HepG2 (cell line): ENCODE measurements around the gene TSEN54. TPM values are rescaled to one million over a fixed set of nuclear protein-coding genes. Genes with fewer than 3 reads are reported as not detected.
A peak's percentile ranks its signal among the peaks of the same experiment; 100 is the strongest.

ENCODE experiments used
- FOXK2 ChIP-seq: fragments of 450-650 bp; IDR thresholded peaks from 2 replicates; pipeline ENCODE4 v1.6.1; 2016
- KAT8 ChIP-seq: IDR thresholded peaks from 2 replicates; pipeline ENCODE4 v1.6.1; 2016; ENCODE audit warnings: missing genetic modification reagents, missing compliant biosample characterization
- KLF16 ChIP-seq, 2 experiments: sonication (generic) in 1 of 2; formaldehyde crosslinking in 1 of 2; IDR thresholded peaks; 2 replicates each; pipeline versions ENCODE4 v1.6.1 to v1.8.0; 2016 to 2023; ENCODE audit warnings: missing genetic modification reagents in 2 of 2, missing compliant biosample characterization in 1 of 2
- KMT2B ChIP-seq: IDR thresholded peaks from 2 replicates; pipeline ENCODE4 v1.6.1; 2016; ENCODE audit warnings: missing genetic modification reagents, missing compliant biosample characterization
- MEIS1 ChIP-seq: sonication (generic); formaldehyde crosslinking; IDR thresholded peaks from 2 replicates; pipeline ENCODE4 v1.9.0; 2021; ENCODE audit warnings: mild to moderate bottlenecking, missing genetic modification reagents, moderate library complexity, borderline replicate concordance
- RXRA ChIP-seq: sonication (generic); formaldehyde crosslinking; IDR thresholded peaks from 2 replicates; pipeline ENCODE4 v1.5.1; 2020; ENCODE audit warnings: missing genetic modification reagents
- SALL1 ChIP-seq: sonication (generic); formaldehyde crosslinking; IDR thresholded peaks from 2 replicates; pipeline ENCODE4 v1.8.0; 2022; ENCODE audit warnings: mild to moderate bottlenecking, missing genetic modification reagents
- SOX6 ChIP-seq, 2 experiments: fragments of 450-650 bp in 1 of 2; sonication (generic) in 1 of 2; formaldehyde crosslinking in 1 of 2; IDR thresholded peaks; 2 replicates each; pipeline versions ENCODE4 v1.4.0 to v1.6.1; 2017 to 2020; ENCODE audit warnings: antibody characterized with exemption in 1 of 2, mild to moderate bottlenecking in 1 of 2, missing genetic modification reagents in 1 of 2
- ZBTB7B ChIP-seq: sonication (generic); formaldehyde crosslinking; IDR thresholded peaks from 2 replicates; pipeline ENCODE4 v1.4.0; 2020; ENCODE audit warnings: missing genetic modification reagents
- ZNF3 ChIP-seq: IDR thresholded peaks from 2 replicates; pipeline ENCODE4 v1.7.0; 2017; ENCODE audit warnings: inconsistent platforms
- ZNF496 ChIP-seq: sonication (generic); formaldehyde crosslinking; IDR thresholded peaks from 2 replicates; pipeline ENCODE4 v1.8.1; 2023; ENCODE audit warnings: mild to moderate bottlenecking, moderate library complexity, missing genetic modification reagents; ENCODE audit not compliant: insufficient replicate concordance
- ZNF501 ChIP-seq: sonication (generic); formaldehyde crosslinking; IDR thresholded peaks from 2 replicates; pipeline ENCODE4 v1.5.1; 2020; ENCODE audit warnings: mild to moderate bottlenecking, moderate library complexity, missing genetic modification reagents
- polyA plus RNA-seq, 8 experiments: library from polyadenylated mRNA; depleted of rRNA in 3 of 8; stranded (reverse) in 7 of 8; unstranded in 1 of 8; fragments of >200 nt; fragmentation: Illumina TruSeq in 4 of 8; extraction: Trizol in 4 of 8; gene quantifications; 2 replicates each; pipeline versions ENCODE4 v1.2.1 to v1.2.3, GENCODE V29; 2011 to 2016; ENCODE audit warnings: low read depth in 4 of 8, missing spikeins in 1 of 8, mixed read lengths in 1 of 8; ENCODE audit not compliant: insufficient read depth in 1 of 8
- total RNA-seq, 5 experiments: library from RNA; depleted of rRNA; stranded (reverse); fragments of >200 nt; fragmentation: Illumina TruSeq; extraction: Trizol; gene quantifications; 2 replicates each; pipeline ENCODE4 v1.2.3, GENCODE V29; 2016; ENCODE audit warnings: low read depth in 1 of 5
- TF ChIP-seq, protein P1 (sequence below): IDR thresholded peaks from 2 replicates; pipeline ENCODE4 v1.6.1; 2016; ENCODE audit warnings: low read depth, control low read depth
- TF ChIP-seq, protein P2 (sequence below): IDR thresholded peaks from 2 replicates; pipeline ENCODE4 v1.6.1; 2016; ENCODE audit warnings: low read depth, missing genetic modification reagents, missing compliant biosample characterization
- TF ChIP-seq, protein P3 (sequence below): sonication (generic); formaldehyde crosslinking; IDR thresholded peaks from 2 replicates; pipeline ENCODE4 v1.4.0; 2020; ENCODE audit warnings: mild to moderate bottlenecking, missing genetic modification reagents
- TF ChIP-seq, protein P4 (sequence below): IDR thresholded peaks from 2 replicates; pipeline ENCODE4 v1.6.1; 2016; ENCODE audit warnings: low read depth, borderline replicate concordance
- TF ChIP-seq, protein P5 (sequence below): IDR thresholded peaks from 2 replicates; pipeline ENCODE4 v1.6.1; 2016
- TF ChIP-seq, protein P6 (sequence below): IDR thresholded peaks from 2 replicates; pipeline ENCODE4 v1.6.1; 2016; ENCODE audit warnings: mild to moderate bottlenecking

The TSEN54 gene
- total and polyA plus RNA-seq, 2 of the 13 experiments (the other 11 are each of a cell fraction or from before 2014, with no cell fraction given), result 62.9 to 63.3 TPM

DNA sequence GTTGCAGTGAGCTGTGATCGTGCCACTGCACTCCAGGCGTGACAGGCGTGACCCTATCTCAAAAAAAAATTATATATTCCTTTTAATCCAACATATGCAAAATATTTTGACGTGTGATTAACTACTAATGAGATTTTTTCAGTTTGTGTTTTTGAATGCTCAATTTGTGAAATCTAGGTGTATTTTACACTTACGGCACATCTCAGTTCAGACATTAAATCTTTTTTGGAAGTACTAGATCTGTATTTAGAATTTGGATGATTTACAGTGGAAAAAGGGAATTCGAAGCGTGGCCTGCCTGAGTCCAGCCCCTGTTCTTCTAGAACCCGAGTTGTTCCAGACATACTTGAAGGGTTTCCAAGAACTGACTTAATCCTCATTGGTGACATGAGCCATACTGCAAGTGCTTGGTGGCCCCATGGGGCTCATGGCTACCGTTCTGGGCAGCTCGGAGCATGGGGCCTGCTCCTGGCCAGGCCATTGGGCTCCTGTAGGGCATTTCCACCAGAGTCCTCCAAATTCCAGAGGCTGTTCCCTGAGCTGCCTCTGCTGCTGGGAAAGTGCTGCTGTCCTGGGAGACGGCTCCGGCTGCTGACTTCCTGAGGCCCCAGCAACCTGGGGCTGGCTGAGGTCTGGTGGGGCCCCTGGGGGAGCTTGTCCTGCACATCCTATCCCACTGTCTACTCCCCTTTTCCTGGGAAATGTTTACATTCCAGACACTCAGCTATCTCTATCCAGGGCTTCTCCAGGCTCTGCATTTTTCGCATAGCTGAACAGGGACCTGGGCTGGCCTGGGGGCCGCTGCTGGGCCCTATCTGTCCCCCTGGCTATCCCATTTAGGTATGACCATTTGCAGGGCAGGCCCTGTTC is 36.3 kb downstream of the TSEN54 start (continued):
- TF ChIP-seq SOX6 (IDR thresholded peaks at IDR 0.05), result no peak
- peak; percentile 57 for TF ChIP-seq SOX6 (CRISPR knock-in tag; IDR thresholded peaks at IDR 0.05)
- TF ChIP-seq, protein P1, sequence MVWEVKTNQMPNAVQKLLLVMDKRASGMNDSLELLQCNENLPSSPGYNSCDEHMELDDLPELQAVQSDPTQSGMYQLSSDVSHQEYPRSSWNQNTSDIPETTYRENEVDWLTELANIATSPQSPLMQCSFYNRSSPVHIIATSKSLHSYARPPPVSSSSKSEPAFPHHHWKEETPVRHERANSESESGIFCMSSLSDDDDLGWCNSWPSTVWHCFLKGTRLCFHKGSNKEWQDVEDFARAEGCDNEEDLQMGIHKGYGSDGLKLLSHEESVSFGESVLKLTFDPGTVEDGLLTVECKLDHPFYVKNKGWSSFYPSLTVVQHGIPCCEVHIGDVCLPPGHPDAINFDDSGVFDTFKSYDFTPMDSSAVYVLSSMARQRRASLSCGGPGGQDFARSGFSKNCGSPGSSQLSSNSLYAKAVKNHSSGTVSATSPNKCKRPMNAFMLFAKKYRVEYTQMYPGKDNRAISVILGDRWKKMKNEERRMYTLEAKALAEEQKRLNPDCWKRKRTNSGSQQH (CRISPR knock-in tag), result 0 out of 2 replicates have a peak, but pooled peaks have one; percentile 35
- TF ChIP-seq, protein P2, sequence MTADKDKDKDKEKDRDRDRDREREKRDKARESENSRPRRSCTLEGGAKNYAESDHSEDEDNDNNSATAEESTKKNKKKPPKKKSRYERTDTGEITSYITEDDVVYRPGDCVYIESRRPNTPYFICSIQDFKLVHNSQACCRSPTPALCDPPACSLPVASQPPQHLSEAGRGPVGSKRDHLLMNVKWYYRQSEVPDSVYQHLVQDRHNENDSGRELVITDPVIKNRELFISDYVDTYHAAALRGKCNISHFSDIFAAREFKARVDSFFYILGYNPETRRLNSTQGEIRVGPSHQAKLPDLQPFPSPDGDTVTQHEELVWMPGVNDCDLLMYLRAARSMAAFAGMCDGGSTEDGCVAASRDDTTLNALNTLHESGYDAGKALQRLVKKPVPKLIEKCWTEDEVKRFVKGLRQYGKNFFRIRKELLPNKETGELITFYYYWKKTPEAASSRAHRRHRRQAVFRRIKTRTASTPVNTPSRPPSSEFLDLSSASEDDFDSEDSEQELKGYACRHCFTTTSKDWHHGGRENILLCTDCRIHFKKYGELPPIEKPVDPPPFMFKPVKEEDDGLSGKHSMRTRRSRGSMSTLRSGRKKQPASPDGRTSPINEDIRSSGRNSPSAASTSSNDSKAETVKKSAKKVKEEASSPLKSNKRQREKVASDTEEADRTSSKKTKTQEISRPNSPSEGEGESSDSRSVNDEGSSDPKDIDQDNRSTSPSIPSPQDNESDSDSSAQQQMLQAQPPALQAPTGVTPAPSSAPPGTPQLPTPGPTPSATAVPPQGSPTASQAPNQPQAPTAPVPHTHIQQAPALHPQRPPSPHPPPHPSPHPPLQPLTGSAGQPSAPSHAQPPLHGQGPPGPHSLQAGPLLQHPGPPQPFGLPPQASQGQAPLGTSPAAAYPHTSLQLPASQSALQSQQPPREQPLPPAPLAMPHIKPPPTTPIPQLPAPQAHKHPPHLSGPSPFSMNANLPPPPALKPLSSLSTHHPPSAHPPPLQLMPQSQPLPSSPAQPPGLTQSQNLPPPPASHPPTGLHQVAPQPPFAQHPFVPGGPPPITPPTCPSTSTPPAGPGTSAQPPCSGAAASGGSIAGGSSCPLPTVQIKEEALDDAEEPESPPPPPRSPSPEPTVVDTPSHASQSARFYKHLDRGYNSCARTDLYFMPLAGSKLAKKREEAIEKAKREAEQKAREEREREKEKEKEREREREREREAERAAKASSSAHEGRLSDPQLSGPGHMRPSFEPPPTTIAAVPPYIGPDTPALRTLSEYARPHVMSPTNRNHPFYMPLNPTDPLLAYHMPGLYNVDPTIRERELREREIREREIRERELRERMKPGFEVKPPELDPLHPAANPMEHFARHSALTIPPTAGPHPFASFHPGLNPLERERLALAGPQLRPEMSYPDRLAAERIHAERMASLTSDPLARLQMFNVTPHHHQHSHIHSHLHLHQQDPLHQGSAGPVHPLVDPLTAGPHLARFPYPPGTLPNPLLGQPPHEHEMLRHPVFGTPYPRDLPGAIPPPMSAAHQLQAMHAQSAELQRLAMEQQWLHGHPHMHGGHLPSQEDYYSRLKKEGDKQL, result 0 out of 2 replicates have a peak, but pooled peaks have one; percentile 25
- TF ChIP-seq KLF16 (CRISPR knock-in tag; IDR thresholded peaks at IDR 0.05), result peak in 1 of 2 experiments; percentile 40; a peak in 2 of 4 replicates
- TF ChIP-seq, protein P3, sequence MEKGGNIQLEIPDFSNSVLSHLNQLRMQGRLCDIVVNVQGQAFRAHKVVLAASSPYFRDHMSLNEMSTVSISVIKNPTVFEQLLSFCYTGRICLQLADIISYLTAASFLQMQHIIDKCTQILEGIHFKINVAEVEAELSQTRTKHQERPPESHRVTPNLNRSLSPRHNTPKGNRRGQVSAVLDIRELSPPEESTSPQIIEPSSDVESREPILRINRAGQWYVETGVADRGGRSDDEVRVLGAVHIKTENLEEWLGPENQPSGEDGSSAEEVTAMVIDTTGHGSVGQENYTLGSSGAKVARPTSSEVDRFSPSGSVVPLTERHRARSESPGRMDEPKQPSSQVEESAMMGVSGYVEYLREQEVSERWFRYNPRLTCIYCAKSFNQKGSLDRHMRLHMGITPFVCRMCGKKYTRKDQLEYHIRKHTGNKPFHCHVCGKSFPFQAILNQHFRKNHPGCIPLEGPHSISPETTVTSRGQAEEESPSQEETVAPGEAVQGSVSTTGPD, result peak; percentile 87
- TF ChIP-seq KAT8, result peak; percentile 75
- TF ChIP-seq ZBTB7B, result peak; percentile 97
- TF ChIP-seq MEIS1, result 0 out of 2 replicates have a peak, but pooled peaks have one; percentile 29
- TF ChIP-seq, protein P4, sequence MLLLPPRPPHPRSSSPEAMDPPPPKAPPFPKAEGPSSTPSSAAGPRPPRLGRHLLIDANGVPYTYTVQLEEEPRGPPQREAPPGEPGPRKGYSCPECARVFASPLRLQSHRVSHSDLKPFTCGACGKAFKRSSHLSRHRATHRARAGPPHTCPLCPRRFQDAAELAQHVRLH (CRISPR knock-in tag), result peak; percentile 62; the same call in 1 of the 2 replicates
- no peak for TF ChIP-seq FOXK2
- peak; percentile 89 for TF ChIP-seq RXRA (CRISPR knock-in tag)
- TF ChIP-seq ZNF501 (CRISPR knock-in tag), result peak; percentile 55; the same call in 1 of the 2 replicates
- TF ChIP-seq, protein P5, sequence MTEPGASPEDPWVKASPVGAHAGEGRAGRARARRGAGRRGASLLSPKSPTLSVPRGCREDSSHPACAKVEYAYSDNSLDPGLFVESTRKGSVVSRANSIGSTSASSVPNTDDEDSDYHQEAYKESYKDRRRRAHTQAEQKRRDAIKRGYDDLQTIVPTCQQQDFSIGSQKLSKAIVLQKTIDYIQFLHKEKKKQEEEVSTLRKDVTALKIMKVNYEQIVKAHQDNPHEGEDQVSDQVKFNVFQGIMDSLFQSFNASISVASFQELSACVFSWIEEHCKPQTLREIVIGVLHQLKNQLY (CRISPR knock-in tag), result peak; percentile 61
- TF ChIP-seq, protein P6, sequence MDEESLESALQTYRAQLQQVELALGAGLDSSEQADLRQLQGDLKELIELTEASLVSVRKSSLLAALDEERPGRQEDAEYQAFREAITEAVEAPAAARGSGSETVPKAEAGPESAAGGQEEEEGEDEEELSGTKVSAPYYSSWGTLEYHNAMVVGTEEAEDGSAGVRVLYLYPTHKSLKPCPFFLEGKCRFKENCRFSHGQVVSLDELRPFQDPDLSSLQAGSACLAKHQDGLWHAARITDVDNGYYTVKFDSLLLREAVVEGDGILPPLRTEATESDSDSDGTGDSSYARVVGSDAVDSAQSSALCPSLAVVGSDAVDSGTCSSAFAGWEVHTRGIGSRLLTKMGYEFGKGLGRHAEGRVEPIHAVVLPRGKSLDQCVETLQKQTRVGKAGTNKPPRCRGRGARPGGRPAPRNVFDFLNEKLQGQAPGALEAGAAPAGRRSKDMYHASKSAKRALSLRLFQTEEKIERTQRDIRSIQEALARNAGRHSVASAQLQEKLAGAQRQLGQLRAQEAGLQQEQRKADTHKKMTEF, result peak; percentile 62; the same call in 1 of the 2 replicates
- TF ChIP-seq KMT2B (CRISPR knock-in tag), result 0 out of 2 replicates have a peak, but pooled peaks have one; percentile 41
- TF ChIP-seq SALL1 (CRISPR knock-in tag), result peak; percentile 68
- TF ChIP-seq ZNF496, result no peak
- TF ChIP-seq ZNF3 (CRISPR knock-in tag), result no peak
